NB4 (cell line): ENCODE results near the gene BCL11B.

Experiments
- DNase-seq: peaks from one replicate; pipeline ENCODE4 v3.0.0; 2010; ENCODE audit warnings: low read depth
- H3K4me3 ChIP-seq: one replicate; pipeline ENCODE4 v1.5.1; 2011; ENCODE audit warnings: mild to moderate bottlenecking, low read depth, low read length, moderate library complexity
- CTCF ChIP-seq: IDR thresholded peaks from one replicate; pipeline ENCODE4 v1.5.1; 2012; ENCODE audit warnings: low read depth, low read length
- MAX ChIP-seq: IDR thresholded peaks from 2 replicates; pipeline ENCODE4 v1.6.1; 2011; ENCODE audit warnings: low read depth, low read length
- MYC ChIP-seq: IDR thresholded peaks from 2 replicates; pipeline ENCODE4 v1.6.1; 2011; ENCODE audit warnings: low read depth, low read length
- POLR2A ChIP-seq: IDR thresholded peaks from 2 replicates; pipeline ENCODE4 v1.6.1; 2011; ENCODE audit warnings: mild to moderate bottlenecking; ENCODE audit not compliant: insufficient read length; ENCODE audit errors: extremely low read depth

BCL11B gene

GRCh38 chr14:99224116-99224910 is 47.7 kb downstream of the BCL11B start:
- H3K4me3 ChIP-seq: no peak overlapping the region
- no peak for TF ChIP-seq POLR2A
- no peak for TF ChIP-seq MAX
- TF ChIP-seq MYC: no peak
- TF ChIP-seq CTCF: no peak
- peak; percentile 9 for DNase-seq

GRCh38 chr14:99221445-99221844 is 50.6 kb downstream of the BCL11B start:
- TF ChIP-seq MAX (no peak), POLR2A (no peak), MYC (no peak), CTCF (no peak)
- no peak for DNase-seq

GRCh38 chr14:99217066-99217955 is 54.7 kb downstream of the BCL11B start:
- H3K4me3 ChIP-seq: no peak overlapping the region
- DNase-seq: no peak
- TF ChIP-seq MYC: no peak
- no peak for TF ChIP-seq MAX
- TF ChIP-seq CTCF: no peak
- no peak for TF ChIP-seq POLR2A

More at GRCh38 chr14:99221445-99221844, 50.6 kb downstream of the BCL11B start:
- H3K4me3 ChIP-seq: no peak overlapping the region

- no peak overlapping the region for H3K4me3 ChIP-seq
- TF ChIP-seq MAX (no peak), MYC (no peak), POLR2A (no peak), CTCF (no peak)
- DNase-seq: no peak
These were observed 55.8 kb downstream of the BCL11B start for GRCh38 chr14:99216191-99216590.

GRCh38 chr14:99215277-99215676 is 56.7 kb downstream of the BCL11B start:
- TF ChIP-seq CTCF (no peak), POLR2A (no peak), MAX (no peak), MYC (no peak)
- H3K4me3 ChIP-seq: no peak overlapping the region
- DNase-seq: no peak
